Peyer's patch (tissue), 4 donors: ENCODE measurements around the gene CCDC57.
"Not testable (repeated sequence)": the region's sequence is repeated elsewhere in the genome, so short reads cannot be mapped to it uniquely, and the experiment has no call there.

Source experiments
- POLR2A ChIP-seq, 2 donors: fragments of 450-650 bp; IDR thresholded peaks; one replicate each; pipeline ENCODE4 v1.5.1; 2017; ENCODE audit warnings: antibody characterized with exemption in 2 of 2, mild to moderate bottlenecking in 2 of 2, moderate library complexity in 2 of 2
- TF ChIP-seq, protein P1 (sequence below), 6 experiments: fragments of 450-650 bp in 4 of 6; fragments of 200-600 bp in 2 of 6; sonication (generic) in 1 of 6; IDR thresholded peaks; one replicate each; pipeline ENCODE4 v1.5.1; 2017 to 2019; ENCODE audit warnings: antibody characterized with exemption in 6 of 6, mild to moderate bottlenecking in 3 of 6, moderate library complexity in 1 of 6

DNA sequence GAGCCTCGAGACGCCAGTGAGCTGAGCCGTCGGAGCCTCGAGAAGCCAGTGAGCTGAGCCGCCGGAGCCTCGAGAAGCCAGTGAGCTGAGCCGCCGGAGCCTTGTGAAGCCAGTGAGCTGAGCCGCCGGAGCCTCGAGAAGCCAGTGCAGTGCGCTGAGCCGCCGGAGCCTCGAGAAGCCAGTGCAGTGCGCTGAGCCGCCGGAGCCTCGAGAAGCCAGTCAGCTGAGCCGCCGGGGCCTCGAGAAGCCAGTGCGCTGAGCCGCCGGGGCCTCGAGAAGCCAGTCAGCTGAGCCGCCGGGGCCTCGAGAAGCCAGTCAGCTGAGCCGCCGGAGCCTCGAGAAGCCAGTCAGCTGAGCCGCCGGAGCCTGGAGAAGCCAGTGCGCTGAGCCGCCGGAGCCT, 41.5 kb upstream of the CCDC57 start:
- TF ChIP-seq, protein P1, sequence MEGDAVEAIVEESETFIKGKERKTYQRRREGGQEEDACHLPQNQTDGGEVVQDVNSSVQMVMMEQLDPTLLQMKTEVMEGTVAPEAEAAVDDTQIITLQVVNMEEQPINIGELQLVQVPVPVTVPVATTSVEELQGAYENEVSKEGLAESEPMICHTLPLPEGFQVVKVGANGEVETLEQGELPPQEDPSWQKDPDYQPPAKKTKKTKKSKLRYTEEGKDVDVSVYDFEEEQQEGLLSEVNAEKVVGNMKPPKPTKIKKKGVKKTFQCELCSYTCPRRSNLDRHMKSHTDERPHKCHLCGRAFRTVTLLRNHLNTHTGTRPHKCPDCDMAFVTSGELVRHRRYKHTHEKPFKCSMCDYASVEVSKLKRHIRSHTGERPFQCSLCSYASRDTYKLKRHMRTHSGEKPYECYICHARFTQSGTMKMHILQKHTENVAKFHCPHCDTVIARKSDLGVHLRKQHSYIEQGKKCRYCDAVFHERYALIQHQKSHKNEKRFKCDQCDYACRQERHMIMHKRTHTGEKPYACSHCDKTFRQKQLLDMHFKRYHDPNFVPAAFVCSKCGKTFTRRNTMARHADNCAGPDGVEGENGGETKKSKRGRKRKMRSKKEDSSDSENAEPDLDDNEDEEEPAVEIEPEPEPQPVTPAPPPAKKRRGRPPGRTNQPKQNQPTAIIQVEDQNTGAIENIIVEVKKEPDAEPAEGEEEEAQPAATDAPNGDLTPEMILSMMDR (IDR thresholded peaks at IDR 0.05) = not testable (repeated sequence)
- not testable (repeated sequence) for TF ChIP-seq POLR2A (IDR thresholded peaks at IDR 0.05)
